GM10266 (cell line): ENCODE measurements around the gene GMPR.

Source experiments
- DNase-seq: peaks from one replicate; pipeline ENCODE4 v3.0.0; 2012; ENCODE audit errors: extremely low spot score
- CTCF ChIP-seq: IDR thresholded peaks from 2 replicates; pipeline ENCODE4 v1.5.1; 2012; ENCODE audit warnings: mild to moderate bottlenecking, low read depth; ENCODE audit not compliant: control insufficient read depth, insufficient read depth; ENCODE audit errors: missing control alignments

GMPR gene

GRCh38 chr6:16302721-16303552 lies 64.5 kb downstream of the GMPR start:
- DNase-seq = no peak
- no peak for TF ChIP-seq CTCF

GRCh38 chr6:16305246-16305725 lies 66.9 kb downstream of the GMPR start:
- TF ChIP-seq CTCF = no peak
- peak; percentile 84 for DNase-seq

- TF ChIP-seq CTCF = peak; percentile 3
- no peak for DNase-seq
These were observed 67.4 kb downstream of the GMPR start for GRCh38 chr6:16305788-16306187.

- DNase-seq = no peak
- no peak for TF ChIP-seq CTCF
These were observed 67.9 kb downstream of the GMPR start for GRCh38 chr6:16306334-16306733.

- DNase-seq = no peak
- no peak for TF ChIP-seq CTCF
These were observed 73.4 kb downstream of the GMPR start for GRCh38 chr6:16311763-16312162.

GRCh38 chr6:16313732-16314131 lies 75.3 kb downstream of the GMPR start:
- TF ChIP-seq CTCF = no peak
- no peak for DNase-seq

GRCh38 chr6:16314296-16314695 lies 75.9 kb downstream of the GMPR start:
- no peak for TF ChIP-seq CTCF
- no peak for DNase-seq
